Liver (tissue), 9 donors: ENCODE measurements around the gene FAM219A. TPM values are rescaled to one million over a fixed set of nuclear protein-coding genes. Genes with fewer than 3 reads are reported as not detected.

Experiments used
- DNase-seq: peaks from one replicate; pipeline ENCODE4 v3.0.0-alpha.2; 2017; ENCODE audit warnings: low spot score
- H3K27ac ChIP-seq, 2 donors: one replicate each; pipeline ENCODE4 v1.7.0; 2013; ENCODE audit warnings: inconsistent platforms in 2 of 2, low read length in 2 of 2, control low read depth in 1 of 2, low read depth in 1 of 2, mild to moderate bottlenecking in 1 of 2
- H3K27me3 ChIP-seq, 4 donors: one replicate each; pipeline versions ENCODE4 v1.6.1 to v1.7.0; 2013; ENCODE audit warnings: low read length in 3 of 4, inconsistent platforms in 1 of 4, mild to moderate bottlenecking in 1 of 4, moderate library complexity in 1 of 4; ENCODE audit not compliant: control insufficient read depth in 4 of 4, insufficient read depth in 4 of 4
- H3K36me3 ChIP-seq, 4 donors: one replicate each; pipeline versions ENCODE4 v1.6.1 to v1.7.0; 2013; ENCODE audit warnings: low read length in 3 of 4, mild to moderate bottlenecking in 3 of 4, low read depth in 1 of 4, moderate library complexity in 1 of 4; ENCODE audit not compliant: control insufficient read depth in 4 of 4, insufficient read depth in 3 of 4
- H3K4me1 ChIP-seq, 4 donors: one replicate each; pipeline versions ENCODE4 v1.6.1 to v1.7.0; 2013; ENCODE audit warnings: low read length in 3 of 4, mild to moderate bottlenecking in 3 of 4, moderate library complexity in 1 of 4; ENCODE audit not compliant: control insufficient read depth in 4 of 4, insufficient read depth in 4 of 4
- H3K4me3 ChIP-seq, 3 donors: one replicate each; pipeline versions ENCODE4 v1.6.1 to v1.7.0; 2013; ENCODE audit warnings: low read length in 3 of 3, control low read depth in 1 of 3, low read depth in 1 of 3, mild to moderate bottlenecking in 1 of 3
- H3K9ac ChIP-seq, 2 donors: one replicate each; pipeline ENCODE4 v1.7.0; 2013; ENCODE audit warnings: low read length in 2 of 2, mild to moderate bottlenecking in 2 of 2, moderate library complexity in 2 of 2, control low read depth in 1 of 2, low read depth in 1 of 2
- H3K9me3 ChIP-seq, 4 donors: one replicate each; pipeline versions ENCODE4 v1.6.1 to v1.7.0; 2013; ENCODE audit warnings: low read length in 3 of 4; ENCODE audit not compliant: control insufficient read depth in 4 of 4
- EGR1 ChIP-seq, 2 donors: IDR thresholded peaks; 2 replicates each; pipeline ENCODE4 v1.6.1; 2016 to 2018; ENCODE audit warnings: antibody characterized with exemption in 2 of 2, low read depth in 2 of 2
- FOXA1 ChIP-seq: IDR thresholded peaks from 2 replicates; pipeline ENCODE4 v1.6.1; 2016; ENCODE audit warnings: antibody characterized with exemption
- GABPA ChIP-seq, 2 donors: IDR thresholded peaks in 1 of 2; conservative IDR thresholded peaks in 1 of 2; 2 replicates each; pipeline ENCODE4 v1.6.1; 2016; ENCODE audit warnings: antibody characterized with exemption in 2 of 2, mild to moderate bottlenecking in 1 of 2, moderate library complexity in 1 of 2
- HNF4A ChIP-seq, 2 donors: conservative IDR thresholded peaks; 2 replicates each; pipeline ENCODE4 v1.6.1; 2016; ENCODE audit warnings: antibody characterized with exemption in 2 of 2, mild to moderate bottlenecking in 2 of 2
- JUND ChIP-seq, 2 donors: IDR thresholded peaks; 2 replicates each; pipeline ENCODE4 v1.6.1; 2016; ENCODE audit warnings: antibody characterized with exemption in 2 of 2
- NR2F2 ChIP-seq: IDR thresholded peaks from 2 replicates; pipeline ENCODE4 v1.6.1; 2016; ENCODE audit warnings: antibody characterized with exemption
- RAD21 ChIP-seq, 2 donors: IDR thresholded peaks; 2 replicates each; pipeline ENCODE4 v1.6.1; 2016; ENCODE audit warnings: antibody characterized with exemption in 2 of 2, mild to moderate bottlenecking in 2 of 2
- RXRA ChIP-seq, 2 donors: IDR thresholded peaks; 2 replicates each; pipeline ENCODE4 v1.6.1; 2017 to 2018; ENCODE audit warnings: antibody characterized with exemption in 2 of 2, mild to moderate bottlenecking in 1 of 2
- SP1 ChIP-seq: IDR thresholded peaks from 2 replicates; pipeline ENCODE4 v1.6.1; 2018; ENCODE audit warnings: antibody characterized with exemption, mild to moderate bottlenecking
- TAF1 ChIP-seq: conservative IDR thresholded peaks from 2 replicates; pipeline ENCODE4 v1.6.1; 2016; ENCODE audit warnings: antibody characterized with exemption, mild to moderate bottlenecking
- YY1 ChIP-seq: IDR thresholded peaks from 2 replicates; pipeline ENCODE4 v1.6.1; 2016; ENCODE audit warnings: antibody characterized with exemption, mild to moderate bottlenecking
- WGBS: extraction: QIAGEN DNeasy Blood & Tissue Kit; methylation state at CpG from one replicate; pipeline ENCODE4 v1.1.7; 2013; 5-methylcytosine and 5-hydroxymethylcytosine counted together
- polyA plus RNA-seq, 2 donors: library from polyadenylated mRNA; stranded (reverse) in 1 of 2; unstranded in 1 of 2; fragments of 200-250 nt in 1 of 2; fragments of >200 nt in 1 of 2; fragmentation: Nextera tagmentation in 1 of 2; extraction: Ambion mirVana in 1 of 2; gene quantifications; one replicate each; pipeline versions ENCODE4 v1.2.1 to v1.2.3, GENCODE V29; 2013 to 2015
- total RNA-seq, 2 donors: library from RNA; depleted of rRNA; stranded (reverse); fragments of >200 nt; gene quantifications; one replicate each; pipeline ENCODE4 v1.2.3, GENCODE V29; 2014
- TF ChIP-seq, protein P1 (sequence below): IDR thresholded peaks from 2 replicates; pipeline ENCODE4 v1.6.1; 2016; ENCODE audit warnings: antibody characterized with exemption, mild to moderate bottlenecking
- TF ChIP-seq, protein P2 (sequence below): IDR thresholded peaks from 2 replicates; pipeline ENCODE4 v1.6.1; 2016; ENCODE audit warnings: antibody characterized with exemption
- TF ChIP-seq, protein P3 (sequence below): fragments of 150-350 bp; IDR thresholded peaks from 2 replicates; pipeline ENCODE4 v1.5.1; 2017; ENCODE audit warnings: improper control_type of control experiment, low read depth, low read length; ENCODE audit not compliant: missing input control
- TF ChIP-seq, protein P4 (sequence below): IDR thresholded peaks from 2 replicates; pipeline ENCODE4 v1.6.1; 2016; ENCODE audit warnings: antibody characterized with exemption
- TF ChIP-seq, protein P5 (sequence below): IDR thresholded peaks from 2 replicates; pipeline ENCODE4 v1.6.1; 2016; ENCODE audit warnings: antibody characterized with exemption
- donor health status: healthy.
- donor health status: healthy.
- donor health status: healthy.
- donor health status: healthy.
- donor health status: healthy.

Gene FAM219A
- total and polyA plus RNA-seq, 4 donors, result 1.6 to 3.6 (median 2.4) TPM

DNA sequence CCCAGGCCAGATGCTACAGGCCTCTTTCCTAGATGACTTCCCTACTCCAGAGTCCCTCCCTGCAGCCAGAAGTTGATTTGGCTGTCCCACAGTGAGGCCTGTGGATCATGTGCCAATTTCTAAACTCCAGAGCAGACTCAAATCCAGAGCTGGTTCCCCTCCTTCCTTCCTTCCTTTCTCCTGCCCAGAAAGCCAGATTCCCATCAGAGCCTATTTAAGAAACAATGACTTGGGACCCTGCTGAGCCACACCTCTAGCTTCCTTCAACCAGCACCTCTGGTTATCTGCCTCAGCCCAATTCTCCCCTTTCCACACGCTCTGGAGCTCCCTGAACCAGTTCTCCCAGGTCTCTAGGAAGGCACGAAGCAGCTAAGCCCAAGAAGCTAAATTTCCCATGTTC is 7.2 kb downstream of the FAM219A start:
- Histone ChIP-seq H3K27me3 (no peaks in the 10 kb centered on the region), H3K36me3 (no peaks in the 10 kb centered on the region), H3K4me3 (no peak overlapping the region), H3K27ac (no peak overlapping the region), H3K9ac (no peak overlapping the region), H3K9me3 (no peaks in the 10 kb centered on the region), H3K4me1 (peaks cover 0 to 3% (median 0%) of the 10 kb centered on the region in 4 donors)
- no peak for DNase-seq
- TF ChIP-seq, protein P1, sequence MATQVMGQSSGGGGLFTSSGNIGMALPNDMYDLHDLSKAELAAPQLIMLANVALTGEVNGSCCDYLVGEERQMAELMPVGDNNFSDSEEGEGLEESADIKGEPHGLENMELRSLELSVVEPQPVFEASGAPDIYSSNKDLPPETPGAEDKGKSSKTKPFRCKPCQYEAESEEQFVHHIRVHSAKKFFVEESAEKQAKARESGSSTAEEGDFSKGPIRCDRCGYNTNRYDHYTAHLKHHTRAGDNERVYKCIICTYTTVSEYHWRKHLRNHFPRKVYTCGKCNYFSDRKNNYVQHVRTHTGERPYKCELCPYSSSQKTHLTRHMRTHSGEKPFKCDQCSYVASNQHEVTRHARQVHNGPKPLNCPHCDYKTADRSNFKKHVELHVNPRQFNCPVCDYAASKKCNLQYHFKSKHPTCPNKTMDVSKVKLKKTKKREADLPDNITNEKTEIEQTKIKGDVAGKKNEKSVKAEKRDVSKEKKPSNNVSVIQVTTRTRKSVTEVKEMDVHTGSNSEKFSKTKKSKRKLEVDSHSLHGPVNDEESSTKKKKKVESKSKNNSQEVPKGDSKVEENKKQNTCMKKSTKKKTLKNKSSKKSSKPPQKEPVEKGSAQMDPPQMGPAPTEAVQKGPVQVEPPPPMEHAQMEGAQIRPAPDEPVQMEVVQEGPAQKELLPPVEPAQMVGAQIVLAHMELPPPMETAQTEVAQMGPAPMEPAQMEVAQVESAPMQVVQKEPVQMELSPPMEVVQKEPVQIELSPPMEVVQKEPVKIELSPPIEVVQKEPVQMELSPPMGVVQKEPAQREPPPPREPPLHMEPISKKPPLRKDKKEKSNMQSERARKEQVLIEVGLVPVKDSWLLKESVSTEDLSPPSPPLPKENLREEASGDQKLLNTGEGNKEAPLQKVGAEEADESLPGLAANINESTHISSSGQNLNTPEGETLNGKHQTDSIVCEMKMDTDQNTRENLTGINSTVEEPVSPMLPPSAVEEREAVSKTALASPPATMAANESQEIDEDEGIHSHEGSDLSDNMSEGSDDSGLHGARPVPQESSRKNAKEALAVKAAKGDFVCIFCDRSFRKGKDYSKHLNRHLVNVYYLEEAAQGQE, result no peak
- TF ChIP-seq GABPA (IDR thresholded peaks at IDR 0.05 in 1 of 2, conservative IDR thresholded peaks at IDR 0.05 in 1 of 2) (no peak), RXRA (IDR thresholded peaks at IDR 0.05) (no peak), NR2F2 (no peak), RAD21 (IDR thresholded peaks at IDR 0.05) (no peak), EGR1 (IDR thresholded peaks at IDR 0.05; ENCODE audit: low read depth in 2 of 2) (no peak), YY1 (no peak), FOXA1 (no peak), JUND (IDR thresholded peaks at IDR 0.05) (no peak), SP1 (no peak)
- TF ChIP-seq, protein P2, sequence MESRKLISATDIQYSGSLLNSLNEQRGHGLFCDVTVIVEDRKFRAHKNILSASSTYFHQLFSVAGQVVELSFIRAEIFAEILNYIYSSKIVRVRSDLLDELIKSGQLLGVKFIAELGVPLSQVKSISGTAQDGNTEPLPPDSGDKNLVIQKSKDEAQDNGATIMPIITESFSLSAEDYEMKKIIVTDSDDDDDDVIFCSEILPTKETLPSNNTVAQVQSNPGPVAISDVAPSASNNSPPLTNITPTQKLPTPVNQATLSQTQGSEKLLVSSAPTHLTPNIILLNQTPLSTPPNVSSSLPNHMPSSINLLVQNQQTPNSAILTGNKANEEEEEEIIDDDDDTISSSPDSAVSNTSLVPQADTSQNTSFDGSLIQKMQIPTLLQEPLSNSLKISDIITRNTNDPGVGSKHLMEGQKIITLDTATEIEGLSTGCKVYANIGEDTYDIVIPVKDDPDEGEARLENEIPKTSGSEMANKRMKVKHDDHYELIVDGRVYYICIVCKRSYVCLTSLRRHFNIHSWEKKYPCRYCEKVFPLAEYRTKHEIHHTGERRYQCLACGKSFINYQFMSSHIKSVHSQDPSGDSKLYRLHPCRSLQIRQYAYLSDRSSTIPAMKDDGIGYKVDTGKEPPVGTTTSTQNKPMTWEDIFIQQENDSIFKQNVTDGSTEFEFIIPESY, result no peak
- TF ChIP-seq, protein P3, sequence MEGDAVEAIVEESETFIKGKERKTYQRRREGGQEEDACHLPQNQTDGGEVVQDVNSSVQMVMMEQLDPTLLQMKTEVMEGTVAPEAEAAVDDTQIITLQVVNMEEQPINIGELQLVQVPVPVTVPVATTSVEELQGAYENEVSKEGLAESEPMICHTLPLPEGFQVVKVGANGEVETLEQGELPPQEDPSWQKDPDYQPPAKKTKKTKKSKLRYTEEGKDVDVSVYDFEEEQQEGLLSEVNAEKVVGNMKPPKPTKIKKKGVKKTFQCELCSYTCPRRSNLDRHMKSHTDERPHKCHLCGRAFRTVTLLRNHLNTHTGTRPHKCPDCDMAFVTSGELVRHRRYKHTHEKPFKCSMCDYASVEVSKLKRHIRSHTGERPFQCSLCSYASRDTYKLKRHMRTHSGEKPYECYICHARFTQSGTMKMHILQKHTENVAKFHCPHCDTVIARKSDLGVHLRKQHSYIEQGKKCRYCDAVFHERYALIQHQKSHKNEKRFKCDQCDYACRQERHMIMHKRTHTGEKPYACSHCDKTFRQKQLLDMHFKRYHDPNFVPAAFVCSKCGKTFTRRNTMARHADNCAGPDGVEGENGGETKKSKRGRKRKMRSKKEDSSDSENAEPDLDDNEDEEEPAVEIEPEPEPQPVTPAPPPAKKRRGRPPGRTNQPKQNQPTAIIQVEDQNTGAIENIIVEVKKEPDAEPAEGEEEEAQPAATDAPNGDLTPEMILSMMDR, result no peak
- TF ChIP-seq, protein P4, sequence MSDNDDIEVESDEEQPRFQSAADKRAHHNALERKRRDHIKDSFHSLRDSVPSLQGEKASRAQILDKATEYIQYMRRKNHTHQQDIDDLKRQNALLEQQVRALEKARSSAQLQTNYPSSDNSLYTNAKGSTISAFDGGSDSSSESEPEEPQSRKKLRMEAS, result no peak
- TF ChIP-seq, protein P5, sequence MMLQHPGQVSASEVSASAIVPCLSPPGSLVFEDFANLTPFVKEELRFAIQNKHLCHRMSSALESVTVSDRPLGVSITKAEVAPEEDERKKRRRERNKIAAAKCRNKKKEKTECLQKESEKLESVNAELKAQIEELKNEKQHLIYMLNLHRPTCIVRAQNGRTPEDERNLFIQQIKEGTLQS, result no peak
- WGBS, result 89% methylated on average over 2 of the region's 2 CpGs

DNA sequence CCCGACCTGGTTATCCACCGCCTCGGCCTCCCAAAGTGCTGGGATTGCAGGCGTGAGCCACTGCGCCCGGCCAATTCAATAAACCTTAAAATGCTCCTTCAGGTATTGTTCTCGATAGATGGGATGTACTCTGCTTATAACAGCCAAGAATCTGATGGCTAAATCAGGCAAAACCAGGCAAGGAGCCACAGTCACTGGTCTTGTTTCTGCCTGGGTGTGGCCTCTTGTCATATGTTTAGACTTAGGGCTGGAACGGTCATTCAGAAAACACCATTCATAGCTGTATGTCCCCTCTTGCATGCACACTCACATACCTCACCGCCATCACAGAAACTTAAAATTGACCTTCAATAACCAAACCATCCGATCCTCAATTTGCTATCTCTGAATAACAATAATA is 7.7 kb downstream of the FAM219A start:
- Histone ChIP-seq H3K4me3 (no peak overlapping the region), H3K9ac (no peak overlapping the region), H3K27me3 (no peaks in the 10 kb centered on the region), H3K4me1 (peaks cover 0 to 3% (median 0%) of the 10 kb centered on the region in 4 donors), H3K36me3 (no peaks in the 10 kb centered on the region), H3K27ac (no peak overlapping the region), H3K9me3 (no peaks in the 10 kb centered on the region)
- WGBS, result 95% methylated on average over 10 of the region's 10 CpGs
- no peak for DNase-seq
- no peak for TF ChIP-seq GABPA (IDR thresholded peaks at IDR 0.05 in 1 of 2, conservative IDR thresholded peaks at IDR 0.05 in 1 of 2)
- no peak for TF ChIP-seq RXRA (IDR thresholded peaks at IDR 0.05)
- TF ChIP-seq NR2F2, result no peak
- no peak for TF ChIP-seq JUND (IDR thresholded peaks at IDR 0.05)
- TF ChIP-seq FOXA1, result no peak
- no peak for TF ChIP-seq HNF4A (conservative IDR thresholded peaks at IDR 0.05)
- TF ChIP-seq, protein P5, result no peak
- TF ChIP-seq, protein P4, result no peak
- TF ChIP-seq TAF1, result no peak
- TF ChIP-seq SP1, result no peak
- TF ChIP-seq, protein P1, result no peak
- TF ChIP-seq, protein P3, result no peak
